SKM-1 (cell line): ENCODE measurements around the gene FIP1L1.
A peak's percentile ranks its signal among the peaks of the same experiment; 100 is the strongest.
"Not testable (repeated sequence)": the region's sequence is repeated elsewhere in the genome, so short reads cannot be mapped to it uniquely, and the experiment has no call there.

Source experiments
- DNase-seq: peaks from one replicate; lab custom pipeline; 2025; ENCODE audit not compliant: unreplicated experiment; lab: John Stamatoyannopoulos, UW

FIP1L1 gene

GRCh38 chr4:53377319-53378170, at the start of gene FIP1L1:
FIP1L1 (plus strand) TSS chr4:53377641; CDS start chr4:53377839, 198 bp downstream.
- DNase-seq: peak; percentile 58

- DNase-seq: not testable (repeated sequence)
Observed at GRCh38 chr4:53334916-53335315, 42.5 kb upstream of the FIP1L1 start.

- not testable (repeated sequence) for DNase-seq
Observed at GRCh38 chr4:53340145-53340544, 37.3 kb upstream of the FIP1L1 start.

- DNase-seq: not testable (repeated sequence)
Observed at GRCh38 chr4:53346392-53346791, 31.0 kb upstream of the FIP1L1 start.

- DNase-seq: no peak
Observed at GRCh38 chr4:53346920-53347852, 30.3 kb upstream of the FIP1L1 start.

GRCh38 chr4:53348046-53348445, 29.4 kb upstream of the FIP1L1 start:
- DNase-seq: no peak

- DNase-seq: no peak
Observed at GRCh38 chr4:53349091-53349491, 28.4 kb upstream of the FIP1L1 start.

- DNase-seq: no peak
Observed at GRCh38 chr4:53354012-53354722, 23.3 kb upstream of the FIP1L1 start.

GRCh38 chr4:53355930-53356521, 21.4 kb upstream of the FIP1L1 start:
- DNase-seq: no peak

GRCh38 chr4:53361451-53361850, 16.0 kb upstream of the FIP1L1 start:
- DNase-seq: no peak

- DNase-seq: no peak
Observed at GRCh38 chr4:53362093-53362492, 15.3 kb upstream of the FIP1L1 start.

- no peak for DNase-seq
Observed at GRCh38 chr4:53364624-53365023, 12.8 kb upstream of the FIP1L1 start.

- DNase-seq: peak; percentile 17
Observed at GRCh38 chr4:53365121-53365485, 12.3 kb upstream of the FIP1L1 start.

- peak; percentile 99 for DNase-seq
Observed at GRCh38 chr4:53365486-53366300, 11.7 kb upstream of the FIP1L1 start, which contains the start of gene SCFD2. SCFD2 (minus strand) TSS chr4:53366061.

GRCh38 chr4:53366301-53366716, 11.1 kb upstream of the FIP1L1 start:
- DNase-seq: no peak

- DNase-seq: no peak
Observed at GRCh38 chr4:53367721-53368120, 9.7 kb upstream of the FIP1L1 start.

- DNase-seq: no peak
Observed at GRCh38 chr4:53371049-53371448, 6.4 kb upstream of the FIP1L1 start.

GRCh38 chr4:53371843-53372521, 5.5 kb upstream of the FIP1L1 start:
- no peak for DNase-seq

- DNase-seq: no peak
Observed at GRCh38 chr4:53374777-53375258, 2.6 kb upstream of the FIP1L1 start.
